PFSK-1 (cell line): ENCODE results near the gene SRGAP3.

Experiments
- POLR2AphosphoS5 ChIP-seq: IDR thresholded peaks from 2 replicates; pipeline ENCODE4 v1.6.1; 2012; ENCODE audit warnings: low read depth, mild to moderate bottlenecking, control low read depth, low read length, moderate library complexity
- SIN3A ChIP-seq: IDR thresholded peaks from 2 replicates; pipeline ENCODE4 v1.6.1; 2012; ENCODE audit warnings: mild to moderate bottlenecking, low read length, moderate library complexity, borderline replicate concordance; ENCODE audit not compliant: insufficient read depth
- TAF1 ChIP-seq: IDR thresholded peaks from 2 replicates; pipeline ENCODE4 v1.6.1; 2012; ENCODE audit warnings: low read length, control low read depth, borderline replicate concordance; ENCODE audit not compliant: insufficient read depth

DNA sequence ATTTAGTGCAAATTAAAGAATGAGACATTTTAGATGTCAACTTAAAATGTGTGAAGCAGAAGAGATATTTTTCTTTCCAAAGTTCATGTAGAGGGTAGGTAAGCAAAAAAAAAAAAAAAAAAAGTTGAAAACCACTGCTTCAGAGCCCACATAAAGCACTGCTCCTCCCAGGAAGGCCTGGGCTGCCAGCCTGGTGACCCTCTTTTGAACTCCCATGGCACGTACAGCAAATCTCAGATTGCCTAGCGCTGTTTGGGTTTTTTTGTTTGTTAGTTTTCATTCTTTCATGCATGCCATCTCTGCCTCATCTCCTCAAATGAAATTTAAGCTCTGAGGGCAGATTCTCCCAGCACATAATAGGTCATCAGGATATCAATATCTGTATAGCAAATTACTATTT lies 120.1 kb downstream of the SRGAP3 start:
- TF ChIP-seq TAF1, result no peak
- no peak for TF ChIP-seq POLR2AphosphoS5
- TF ChIP-seq SIN3A, result no peak
